ENCODE results near the gene POLR3A. TPM values are rescaled to one million over a fixed set of nuclear protein-coding genes. Genes with fewer than 3 reads are reported as not detected.
"Not testable (repeated sequence)": the region's sequence is repeated elsewhere in the genome, so short reads cannot be mapped to it uniquely, and the experiment has no call there.

The POLR3A gene
- total RNA-seq, 1 experiment from 2014 or later = 25.5 TPM

DNA sequence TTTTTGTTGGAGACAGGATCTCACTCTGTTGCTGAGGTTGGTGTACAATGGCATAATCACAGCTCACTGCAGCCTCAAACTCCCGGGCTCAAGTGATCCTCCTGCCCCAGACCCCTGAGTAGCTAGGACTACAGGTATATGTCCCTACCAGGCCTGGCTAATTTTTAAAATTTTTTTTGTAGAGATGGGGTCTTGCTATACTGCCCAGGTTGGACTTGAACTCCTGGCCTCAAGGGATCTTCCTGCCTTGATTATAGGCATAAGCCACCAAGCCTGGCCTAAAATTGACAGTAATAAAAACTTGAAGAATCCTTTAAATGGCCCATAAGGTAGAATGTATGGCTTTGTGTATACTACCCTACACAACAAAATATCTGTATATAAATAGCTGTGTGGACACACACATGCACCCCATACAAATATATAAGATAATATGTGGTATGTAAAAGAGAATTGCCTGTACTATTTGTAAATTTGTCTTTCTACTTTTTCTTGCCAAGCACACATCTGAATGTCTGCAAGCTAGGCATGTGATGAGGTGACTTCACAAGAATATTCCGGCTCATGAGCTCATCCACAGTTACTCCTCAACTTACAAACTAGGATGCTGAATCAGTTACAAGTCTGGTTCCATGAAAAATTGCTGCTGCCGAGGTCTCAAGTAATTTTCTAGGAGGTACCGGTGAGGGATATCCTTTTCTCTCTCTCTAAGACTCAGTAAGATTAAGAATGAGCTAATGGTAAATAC lies 26.6 kb downstream of the POLR3A start:
- H3K27me3 ChIP-seq (replicated peaks; ENCODE audit: control insufficient read depth, insufficient read depth, low read length) = no peaks in the 10 kb centered on the region
- ChIA-PET POLR2A (no interaction called here), CTCF (no interaction called here)
- H3K36me3 Mint-ChIP-seq (ENCODE audit: insufficient read depth, unreplicated experiment) = peaks cover 65% of the 10 kb centered on the region
- H3K4me1 ChIP-seq = no peaks in the 10 kb centered on the region
- DNase-seq = no peak
- no peak overlapping the region for H3K4me3 ChIP-seq (ENCODE audit: low read depth, low read length)
- H3K4me3 Mint-ChIP-seq (ENCODE audit: unreplicated experiment) = no peak overlapping the region
- H3K9me3 Mint-ChIP-seq (ENCODE audit: unreplicated experiment) = no peaks in the 10 kb centered on the region
- TF ChIP-seq, protein P1, sequence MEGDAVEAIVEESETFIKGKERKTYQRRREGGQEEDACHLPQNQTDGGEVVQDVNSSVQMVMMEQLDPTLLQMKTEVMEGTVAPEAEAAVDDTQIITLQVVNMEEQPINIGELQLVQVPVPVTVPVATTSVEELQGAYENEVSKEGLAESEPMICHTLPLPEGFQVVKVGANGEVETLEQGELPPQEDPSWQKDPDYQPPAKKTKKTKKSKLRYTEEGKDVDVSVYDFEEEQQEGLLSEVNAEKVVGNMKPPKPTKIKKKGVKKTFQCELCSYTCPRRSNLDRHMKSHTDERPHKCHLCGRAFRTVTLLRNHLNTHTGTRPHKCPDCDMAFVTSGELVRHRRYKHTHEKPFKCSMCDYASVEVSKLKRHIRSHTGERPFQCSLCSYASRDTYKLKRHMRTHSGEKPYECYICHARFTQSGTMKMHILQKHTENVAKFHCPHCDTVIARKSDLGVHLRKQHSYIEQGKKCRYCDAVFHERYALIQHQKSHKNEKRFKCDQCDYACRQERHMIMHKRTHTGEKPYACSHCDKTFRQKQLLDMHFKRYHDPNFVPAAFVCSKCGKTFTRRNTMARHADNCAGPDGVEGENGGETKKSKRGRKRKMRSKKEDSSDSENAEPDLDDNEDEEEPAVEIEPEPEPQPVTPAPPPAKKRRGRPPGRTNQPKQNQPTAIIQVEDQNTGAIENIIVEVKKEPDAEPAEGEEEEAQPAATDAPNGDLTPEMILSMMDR (IDR thresholded peaks at IDR 0.05; ENCODE audit: insufficient read depth in 1 of 2, low read depth in 1 of 2, low read length in 1 of 2, severe bottlenecking in 1 of 2, unreplicated experiment in 1 of 2) = no peak
- H3K9me3 ChIP-seq = no peaks in the 10 kb centered on the region
- H3K27ac Mint-ChIP-seq (ENCODE audit: unreplicated experiment) = no peak overlapping the region
- no peaks in the 10 kb centered on the region for H3K4me1 Mint-ChIP-seq (ENCODE audit: low read depth, unreplicated experiment)
- H3K27me3 Mint-ChIP-seq (ENCODE audit: insufficient read depth, unreplicated experiment) = no peaks in the 10 kb centered on the region
- H3K36me3 ChIP-seq (ENCODE audit: control insufficient read depth, insufficient read depth, low read length) = peaks cover 5% of the 10 kb centered on the region; the same call in 1 of the 2 replicates
- no TSS peak for BruUV-seq (replicated peaks)
- intact Hi-C loops (cut with micrococcal nuclease; ENCODE audit: unreplicated experiment) = loop anchor here (5.0 kb wide), 1 partner anchor 155 kb away; no protein-coding TSS in a partner anchor

DNA sequence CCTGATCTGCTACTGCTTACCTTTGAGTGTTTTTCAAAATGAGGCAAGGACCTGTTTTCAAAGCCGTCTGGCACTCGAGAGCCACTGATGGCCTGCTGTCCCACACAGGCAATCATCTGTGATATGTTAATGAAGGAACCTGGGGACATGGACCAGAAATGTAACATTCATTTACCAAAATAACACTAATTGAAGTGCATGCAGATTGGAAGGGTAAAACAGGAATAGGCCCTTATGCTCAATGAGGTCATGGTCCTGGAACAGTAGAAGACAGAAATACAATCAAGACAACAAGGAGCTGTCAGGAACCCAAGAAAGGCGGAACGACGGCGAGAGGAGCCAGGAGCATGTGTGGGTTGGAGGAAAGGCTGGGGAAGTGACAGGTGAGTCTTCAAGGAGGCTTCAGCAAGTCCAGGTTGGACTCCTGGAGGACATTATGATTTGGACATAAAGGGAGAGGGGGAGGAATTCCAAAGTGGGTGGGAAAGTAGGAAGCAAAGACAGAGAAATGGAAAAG lies 28.3 kb downstream of the POLR3A start:
- Mint-ChIP-seq H3K27ac (ENCODE audit: unreplicated experiment) (no peak overlapping the region), H3K36me3 (ENCODE audit: insufficient read depth, unreplicated experiment) (peaks cover 62% of the 10 kb centered on the region), H3K27me3 (ENCODE audit: insufficient read depth, unreplicated experiment) (no peaks in the 10 kb centered on the region), H3K4me1 (ENCODE audit: low read depth, unreplicated experiment) (no peaks in the 10 kb centered on the region), H3K9me3 (ENCODE audit: unreplicated experiment) (no peaks in the 10 kb centered on the region), H3K4me3 (ENCODE audit: unreplicated experiment) (no peak overlapping the region)
- CTCF ChIA-PET = no interaction called here
- intact Hi-C loops (cut with micrococcal nuclease; ENCODE audit: unreplicated experiment) = loop anchor here (5.0 kb wide), 1 partner anchor 154 kb away; no protein-coding TSS in a partner anchor
- peaks cover 5% of the 10 kb centered on the region; the same call in 1 of the 2 replicates for H3K36me3 ChIP-seq (ENCODE audit: control insufficient read depth, insufficient read depth, low read length)
- H3K4me3 ChIP-seq (ENCODE audit: low read depth, low read length) = no peak overlapping the region
- TF ChIP-seq, protein P1 (IDR thresholded peaks at IDR 0.05; ENCODE audit: insufficient read depth in 1 of 2, low read depth in 1 of 2, low read length in 1 of 2, severe bottlenecking in 1 of 2, unreplicated experiment in 1 of 2) = no peak
- H3K4me1 ChIP-seq = no peaks in the 10 kb centered on the region
- no peak for DNase-seq
- no peaks in the 10 kb centered on the region for H3K27me3 ChIP-seq (replicated peaks; ENCODE audit: control insufficient read depth, insufficient read depth, low read length)
- POLR2A ChIA-PET = no interaction called here
- no peaks in the 10 kb centered on the region for H3K9me3 ChIP-seq
- no TSS peak for BruUV-seq (replicated peaks)

DNA sequence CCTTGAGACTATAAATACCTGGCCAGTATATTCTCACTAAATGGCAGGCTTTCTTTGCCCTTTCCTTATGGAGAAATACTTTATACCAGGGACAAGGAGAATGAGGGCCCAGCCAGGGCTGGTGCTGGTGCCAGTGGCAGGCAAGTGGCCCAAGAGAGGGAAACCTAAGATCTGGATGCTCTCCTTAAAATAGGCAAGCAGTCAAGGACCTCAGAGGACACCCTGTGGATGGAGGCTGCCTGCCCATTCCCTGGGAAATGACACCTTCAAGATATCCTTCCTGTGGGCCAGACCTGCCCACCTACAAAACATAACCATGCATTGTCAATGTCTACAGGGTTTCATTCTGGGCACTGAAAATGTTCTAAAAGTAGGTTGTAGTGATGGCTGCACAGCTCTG lies 29.1 kb downstream of the POLR3A start:
- Mint-ChIP-seq H3K4me1 (ENCODE audit: low read depth, unreplicated experiment) (no peaks in the 10 kb centered on the region), H3K27me3 (ENCODE audit: insufficient read depth, unreplicated experiment) (no peaks in the 10 kb centered on the region), H3K4me3 (ENCODE audit: unreplicated experiment) (no peak overlapping the region), H3K36me3 (ENCODE audit: insufficient read depth, unreplicated experiment) (peaks cover 62% of the 10 kb centered on the region), H3K9me3 (ENCODE audit: unreplicated experiment) (no peaks in the 10 kb centered on the region), H3K27ac (ENCODE audit: unreplicated experiment) (no peak overlapping the region)
- POLR2A ChIA-PET = no interaction called here
- no peak for DNase-seq
- Histone ChIP-seq H3K4me1 (no peaks in the 10 kb centered on the region), H3K36me3 (ENCODE audit: control insufficient read depth, insufficient read depth, low read length) (peaks cover 5% of the 10 kb centered on the region; the same call in 1 of the 2 replicates), H3K4me3 (ENCODE audit: low read depth, low read length) (no peak overlapping the region), H3K9me3 (no peaks in the 10 kb centered on the region), H3K27me3 (replicated peaks; ENCODE audit: control insufficient read depth, insufficient read depth, low read length) (no peaks in the 10 kb centered on the region)
- intact Hi-C loops (cut with micrococcal nuclease; ENCODE audit: unreplicated experiment) = loop anchor here (5.0 kb wide), 1 partner anchor 153 kb away; no protein-coding TSS in a partner anchor
- no TSS peak for BruUV-seq (replicated peaks)
- TF ChIP-seq, protein P1 (IDR thresholded peaks at IDR 0.05; ENCODE audit: insufficient read depth in 1 of 2, low read depth in 1 of 2, low read length in 1 of 2, severe bottlenecking in 1 of 2, unreplicated experiment in 1 of 2) = no peak
- CTCF ChIA-PET = no interaction called here

DNA sequence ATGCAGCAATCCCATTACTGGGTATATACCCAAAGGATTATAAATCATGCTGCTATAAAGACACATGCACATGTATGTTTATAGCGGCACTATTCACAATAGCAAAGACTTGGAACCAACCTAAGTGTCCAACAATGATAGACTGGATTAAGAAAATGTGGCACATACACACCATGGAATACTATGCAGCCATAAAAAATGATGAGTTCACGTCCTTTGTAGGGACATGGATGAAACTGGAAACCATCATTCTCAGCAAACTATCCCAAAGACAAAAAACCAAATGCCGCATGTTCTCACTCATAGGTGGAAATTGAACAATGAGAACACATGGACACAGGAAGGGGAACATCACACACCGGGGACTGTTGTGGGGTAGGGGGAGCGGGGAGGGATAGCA lies 30.5 kb downstream of the POLR3A start:
- CTCF ChIA-PET; H3K27ac Mint-ChIP-seq (ENCODE audit: unreplicated experiment); H3K4me3 ChIP-seq (ENCODE audit: low read depth, low read length): not testable (repeated sequence)

More for the DNA sequence above, 30.5 kb downstream of the POLR3A start:
- H3K4me1 ChIP-seq; DNase-seq; H3K4me3 Mint-ChIP-seq (ENCODE audit: unreplicated experiment); H3K9me3 ChIP-seq; H3K9me3 Mint-ChIP-seq (ENCODE audit: unreplicated experiment); H3K27me3 ChIP-seq (replicated peaks; ENCODE audit: control insufficient read depth, insufficient read depth, low read length); BruUV-seq (replicated peaks); H3K27me3 Mint-ChIP-seq (ENCODE audit: insufficient read depth, unreplicated experiment); H3K4me1 Mint-ChIP-seq (ENCODE audit: low read depth, unreplicated experiment); intact Hi-C loops (cut with micrococcal nuclease; ENCODE audit: unreplicated experiment); POLR2A ChIA-PET; H3K36me3 ChIP-seq (ENCODE audit: control insufficient read depth, insufficient read depth, low read length): not testable (repeated sequence)
- H3K36me3 Mint-ChIP-seq (ENCODE audit: insufficient read depth, unreplicated experiment) = peaks cover 58% of the 10 kb centered on the region

Data from Caco-2 (cell line).